ENCODE measurements around the gene HNRNPDL.
"Not testable (repeated sequence)": the region's sequence is repeated elsewhere in the genome, so short reads cannot be mapped to it uniquely, and the experiment has no call there.

The HNRNPDL gene

GRCh38 chr4:82430193-82430963 lies at the start of gene HNRNPDL, which contains the start of gene ENOPH1:
Gene HNRNPDL (minus strand): TSS chr4:82430462. CDS start chr4:82429690, 772 bp downstream.
Gene ENOPH1 (plus strand): TSS chr4:82430590. CDS start chr4:82430830, 240 bp downstream.
- peak; percentile 98 for DNase-seq (ENCODE audit: low read depth)

GRCh38 chr4:82479562-82479961 lies 49.3 kb upstream of the HNRNPDL start:
- DNase-seq (ENCODE audit: low read depth) = no peak

- DNase-seq (ENCODE audit: low read depth) = not testable (repeated sequence)
Observed at GRCh38 chr4:82477469-82477868, 47.2 kb upstream of the HNRNPDL start.

GRCh38 chr4:82475931-82476330 lies 45.7 kb upstream of the HNRNPDL start:
- not testable (repeated sequence) for DNase-seq (ENCODE audit: low read depth)

- no peak for DNase-seq (ENCODE audit: low read depth)
Observed at GRCh38 chr4:82473621-82474164, 43.4 kb upstream of the HNRNPDL start.

GRCh38 chr4:82473080-82473479 lies 42.8 kb upstream of the HNRNPDL start:
- DNase-seq (ENCODE audit: low read depth) = not testable (repeated sequence)

GRCh38 chr4:82469791-82470345 lies 39.6 kb upstream of the HNRNPDL start:
- DNase-seq (ENCODE audit: low read depth) = no peak

GRCh38 chr4:82467471-82467870 lies 37.2 kb upstream of the HNRNPDL start:
- DNase-seq (ENCODE audit: low read depth) = no peak

GRCh38 chr4:82463221-82463620 lies 33.0 kb upstream of the HNRNPDL start:
- DNase-seq (ENCODE audit: low read depth) = no peak

GRCh38 chr4:82462415-82462831 lies 32.2 kb upstream of the HNRNPDL start:
- DNase-seq (ENCODE audit: low read depth) = peak; percentile 67

- DNase-seq (ENCODE audit: low read depth) = no peak
Observed at GRCh38 chr4:82461710-82462109, 31.4 kb upstream of the HNRNPDL start.

- no peak for DNase-seq (ENCODE audit: low read depth)
Observed at GRCh38 chr4:82458729-82459128, 28.5 kb upstream of the HNRNPDL start.

- DNase-seq (ENCODE audit: low read depth) = no peak
Observed at GRCh38 chr4:82457266-82457665, 27.0 kb upstream of the HNRNPDL start.

GRCh38 chr4:82452026-82452425 lies 21.8 kb upstream of the HNRNPDL start:
- DNase-seq (ENCODE audit: low read depth) = no peak

GRCh38 chr4:82450966-82451755 lies 20.9 kb upstream of the HNRNPDL start:
- no peak for DNase-seq (ENCODE audit: low read depth)

GRCh38 chr4:82447886-82448285 lies 17.6 kb upstream of the HNRNPDL start:
- no peak for DNase-seq (ENCODE audit: low read depth)

- no peak for DNase-seq (ENCODE audit: low read depth)
Observed at GRCh38 chr4:82439088-82439487, 8.8 kb upstream of the HNRNPDL start.

- DNase-seq (ENCODE audit: low read depth) = no peak
Observed at GRCh38 chr4:82437285-82438005, 7.2 kb upstream of the HNRNPDL start.

- DNase-seq (ENCODE audit: low read depth) = no peak
Observed at GRCh38 chr4:82436780-82437179, 6.5 kb upstream of the HNRNPDL start.

- DNase-seq (ENCODE audit: low read depth) = no peak
Observed at GRCh38 chr4:82436130-82436529, 5.9 kb upstream of the HNRNPDL start.

- no peak for DNase-seq (ENCODE audit: low read depth)
Observed at GRCh38 chr4:82434949-82435348, 4.7 kb upstream of the HNRNPDL start.

GRCh38 chr4:82433791-82434190 lies 3.5 kb upstream of the HNRNPDL start:
- DNase-seq (ENCODE audit: low read depth) = no peak

Data from activated T-helper 9 cell treated with anti-CD3 and anti-CD28 coated beads, Interleukin-2, amount 50 U/mL, for 16 hours (primary cell).